RWPE2 (cell line): ENCODE measurements around the gene BLVRA.
"Not testable (repeated sequence)": the region's sequence is repeated elsewhere in the genome, so short reads cannot be mapped to it uniquely, and the experiment has no call there.

Experiments
- ATAC-seq: fragments of 200-7000 bp; cut with Tn5 transposase; 3 replicates; pipeline ENCODE4 v1.9.1; 2021; ENCODE audit warnings: low read depth
- DNase-seq: peaks from one replicate; pipeline ENCODE4 v3.0.0-alpha.2; 2020; ENCODE audit warnings: low spot score
- H3K27ac ChIP-seq: fragments of 450-650 bp; 2 replicates; pipeline ENCODE4 v1.5.1; 2017; ENCODE audit warnings: mild to moderate bottlenecking; ENCODE audit not compliant: poor library complexity, severe bottlenecking
- H3K27me3 ChIP-seq: fragments of 250-450 bp; sonication (Bioruptor Pico); 2 replicates; pipeline ENCODE4 v1.5.1; 2021; ENCODE audit warnings: mild to moderate bottlenecking, moderate library complexity; ENCODE audit not compliant: insufficient read depth, poor library complexity, severe bottlenecking
- H3K36me3 ChIP-seq: fragments of 250-450 bp; sonication (Bioruptor Pico); 2 replicates; pipeline ENCODE4 v1.5.1; 2020; ENCODE audit warnings: low read depth, mild to moderate bottlenecking, moderate library complexity
- H3K4me1 ChIP-seq: fragments of 250-450 bp; sonication (Bioruptor Pico); 2 replicates; pipeline ENCODE4 v1.5.1; 2021; ENCODE audit warnings: mild to moderate bottlenecking, moderate library complexity; ENCODE audit not compliant: insufficient read depth, poor library complexity, severe bottlenecking
- H3K4me3 ChIP-seq: fragments of 250-450 bp; sonication (Bioruptor Pico); 2 replicates; pipeline ENCODE4 v1.5.1; 2021; ENCODE audit warnings: mild to moderate bottlenecking, moderate library complexity; ENCODE audit not compliant: severe bottlenecking
- H3K9me3 ChIP-seq: fragments of 250-450 bp; sonication (Bioruptor Pico); 2 replicates; pipeline ENCODE4 v1.5.1; 2021; ENCODE audit warnings: mild to moderate bottlenecking, moderate library complexity; ENCODE audit not compliant: severe bottlenecking
- CTCF ChIP-seq: fragments of 450-650 bp; IDR thresholded peaks from one replicate; pipeline ENCODE4 v1.5.1; 2017; ENCODE audit warnings: mild to moderate bottlenecking, moderate library complexity; ENCODE audit not compliant: poor library complexity, severe bottlenecking

The BLVRA gene

GRCh38 chr7:43771128-43771527 is 12.6 kb downstream of the BLVRA start:
- Histone ChIP-seq H3K4me1 (no peaks in the 10 kb centered on the region), H3K27ac (no peak overlapping the region), H3K9me3 (no peaks in the 10 kb centered on the region), H3K27me3 (no peaks in the 10 kb centered on the region), H3K36me3 (peaks cover 17% of the 10 kb centered on the region), H3K4me3 (no peak overlapping the region)
- no peak for ATAC-seq
- no peak for TF ChIP-seq CTCF
- no peak for DNase-seq

GRCh38 chr7:43771573-43771972 is 13.1 kb downstream of the BLVRA start:
- ATAC-seq = no peak
- DNase-seq = no peak
- no peak for TF ChIP-seq CTCF
- Histone ChIP-seq H3K4me3 (no peak overlapping the region), H3K27ac (no peak overlapping the region), H3K27me3 (no peaks in the 10 kb centered on the region), H3K36me3 (peaks cover 17% of the 10 kb centered on the region), H3K4me1 (no peaks in the 10 kb centered on the region), H3K9me3 (no peaks in the 10 kb centered on the region)

GRCh38 chr7:43773268-43773667 is 14.8 kb downstream of the BLVRA start:
- H3K4me3 ChIP-seq, H3K9me3 ChIP-seq, H3K27ac ChIP-seq, H3K4me1 ChIP-seq, H3K27me3 ChIP-seq, DNase-seq, ATAC-seq: not testable (repeated sequence)
- H3K36me3 ChIP-seq = peaks cover 17% of the 10 kb centered on the region

GRCh38 chr7:43775255-43775654 is 16.8 kb downstream of the BLVRA start:
- H3K4me1 ChIP-seq = peaks cover 12% of the 10 kb centered on the region
- H3K9me3 ChIP-seq, ATAC-seq, H3K27me3 ChIP-seq, DNase-seq, H3K4me3 ChIP-seq, H3K27ac ChIP-seq: not testable (repeated sequence)
- H3K36me3 ChIP-seq = peaks cover 19% of the 10 kb centered on the region

GRCh38 chr7:43778293-43779044 is 20.0 kb downstream of the BLVRA start:
- DNase-seq, ATAC-seq, H3K4me3 ChIP-seq, H3K27me3 ChIP-seq, H3K9me3 ChIP-seq: not testable (repeated sequence)
- Histone ChIP-seq H3K4me1 (peaks cover 20% of the 10 kb centered on the region), H3K27ac (peak overlapping the region; percentile 33), H3K36me3 (peaks cover 15% of the 10 kb centered on the region)

- no peaks in the 10 kb centered on the region for H3K27me3 ChIP-seq
- peaks cover 20% of the 10 kb centered on the region for H3K4me1 ChIP-seq
- peak overlapping the region; percentile 33 for H3K27ac ChIP-seq
- H3K36me3 ChIP-seq = peaks cover 11% of the 10 kb centered on the region; the same call in 1 of the 2 replicates
- ATAC-seq (no peak), DNase-seq (no peak)
- no peak for TF ChIP-seq CTCF
- H3K9me3 ChIP-seq = no peaks in the 10 kb centered on the region
- no peak overlapping the region for H3K4me3 ChIP-seq
Observed at GRCh38 chr7:43779045-43779812, 20.7 kb downstream of the BLVRA start.
